GM19238 (cell line): ENCODE results near the gene MSN.
"Not testable (repeated sequence)": the region's sequence is repeated elsewhere in the genome, so short reads cannot be mapped to it uniquely, and the experiment has no call there.

Experiments used
- DNase-seq: peaks from one replicate; pipeline ENCODE4 v3.0.0; 2011; ENCODE audit warnings: low spot score; ENCODE audit not compliant: insufficient read length

Gene MSN

DNA sequence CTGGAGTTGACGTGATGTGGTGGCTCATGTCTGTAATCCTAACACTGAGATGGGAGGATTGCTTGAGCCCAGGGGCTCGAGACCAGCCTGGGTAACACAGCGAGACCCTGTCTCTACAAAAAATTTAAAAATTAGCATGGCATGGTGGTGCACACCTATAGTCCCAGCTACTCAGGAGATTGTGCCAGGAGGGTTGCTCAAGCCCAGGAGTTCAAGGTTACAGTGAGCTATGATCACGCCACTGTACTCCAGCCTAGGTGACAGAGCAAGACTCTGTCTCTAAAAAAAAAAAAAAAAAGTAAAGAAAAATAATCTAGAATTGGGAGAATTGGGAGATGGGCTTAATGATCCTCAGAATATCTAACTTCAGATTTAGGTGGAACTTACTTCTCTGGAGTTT is 51.1 kb downstream of the MSN start:
- DNase-seq, result no peak

DNA sequence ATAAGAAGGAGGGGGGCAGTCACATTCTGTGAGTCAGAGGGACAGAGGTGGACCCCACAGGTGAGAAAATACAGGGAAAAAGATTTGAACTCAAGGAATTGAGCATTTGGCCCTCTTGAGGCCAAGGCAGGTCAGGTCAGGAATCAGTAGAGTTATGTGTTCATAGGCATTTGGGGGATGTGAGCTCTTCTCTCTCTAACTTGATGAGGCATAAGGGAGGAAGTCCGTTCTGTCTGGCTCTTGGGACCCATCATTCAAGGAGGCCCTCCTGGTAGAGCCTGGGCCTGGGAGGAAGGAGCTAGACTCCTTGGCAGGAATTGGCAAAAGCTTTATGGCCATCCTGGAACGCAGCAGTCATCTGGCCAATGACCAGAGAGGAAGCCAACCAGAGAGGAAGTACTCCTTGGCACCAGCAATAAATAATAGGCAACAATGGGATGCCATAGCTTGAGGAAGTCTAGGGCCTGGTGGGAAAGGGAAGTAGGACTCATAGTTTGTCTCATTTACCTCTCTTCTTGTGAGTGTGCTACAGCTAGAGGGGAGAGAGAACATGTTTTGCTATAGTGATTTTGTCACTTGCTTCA is 53.0 kb downstream of the MSN start:
- no peak for DNase-seq

DNA sequence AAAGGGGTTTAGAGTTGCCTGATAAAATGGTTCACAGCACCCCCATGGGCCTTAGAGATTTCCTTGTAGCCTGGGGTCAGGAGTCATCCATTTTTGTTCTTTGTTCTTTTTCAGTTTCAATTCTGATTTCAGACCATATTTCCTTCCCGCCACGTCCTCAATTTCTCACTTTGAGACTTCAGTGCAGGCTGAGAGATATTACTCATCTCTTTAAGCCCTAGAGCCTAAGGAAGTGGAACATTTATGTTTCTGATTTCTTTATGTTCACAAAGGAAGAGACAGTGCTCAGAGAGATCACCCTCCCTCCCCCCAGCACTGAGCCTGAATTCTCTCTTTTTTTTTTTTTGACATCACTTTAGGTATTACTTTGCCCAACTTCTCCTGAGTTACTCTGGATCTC is 56.3 kb downstream of the MSN start:
- no peak for DNase-seq

DNA sequence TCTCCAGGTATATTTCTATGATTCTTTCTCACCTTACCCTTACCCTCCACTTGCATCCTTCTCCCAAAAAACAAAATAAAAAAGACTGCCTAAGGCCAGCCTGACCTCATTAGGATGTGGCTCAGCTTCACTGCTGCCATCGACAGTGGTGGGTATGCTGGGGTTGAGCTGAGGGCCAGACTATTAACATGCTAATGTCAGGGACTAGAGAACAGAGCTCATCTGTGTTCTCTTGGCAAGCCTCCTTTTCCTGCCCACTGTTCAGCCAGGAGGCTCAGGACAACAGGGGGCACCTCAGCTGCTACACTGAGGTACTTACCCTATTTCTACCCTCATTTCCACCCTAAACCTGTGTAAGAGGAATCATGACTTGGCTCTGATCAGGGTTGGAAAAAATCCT is 59.3 kb downstream of the MSN start:
- DNase-seq, result no peak

DNA sequence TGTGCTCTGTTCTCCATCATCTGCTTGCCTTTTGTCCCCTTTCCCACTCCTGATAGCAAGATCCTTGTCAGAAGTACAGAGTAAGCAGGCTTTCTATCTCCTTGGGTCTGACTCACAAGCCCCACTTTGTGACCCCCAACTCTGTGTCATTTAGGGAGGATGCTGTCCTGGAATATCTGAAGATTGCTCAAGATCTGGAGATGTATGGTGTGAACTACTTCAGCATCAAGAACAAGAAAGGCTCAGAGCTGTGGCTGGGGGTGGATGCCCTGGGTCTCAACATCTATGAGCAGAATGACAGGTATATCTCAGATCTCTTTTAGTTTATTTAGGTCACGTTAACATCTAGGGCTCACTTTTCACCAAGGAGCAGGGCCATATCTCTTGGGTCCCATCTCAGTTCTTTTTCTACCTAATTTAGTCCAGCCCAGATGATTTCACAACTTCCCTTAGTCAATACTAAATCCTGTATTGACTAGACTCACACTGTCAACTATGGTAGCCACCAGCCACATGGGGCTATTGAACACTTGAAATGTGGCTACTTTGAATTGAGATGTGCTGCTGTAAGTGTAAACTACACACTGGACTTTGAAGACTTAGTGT is 64.3 kb downstream of the MSN start:
- no peak for DNase-seq

DNA sequence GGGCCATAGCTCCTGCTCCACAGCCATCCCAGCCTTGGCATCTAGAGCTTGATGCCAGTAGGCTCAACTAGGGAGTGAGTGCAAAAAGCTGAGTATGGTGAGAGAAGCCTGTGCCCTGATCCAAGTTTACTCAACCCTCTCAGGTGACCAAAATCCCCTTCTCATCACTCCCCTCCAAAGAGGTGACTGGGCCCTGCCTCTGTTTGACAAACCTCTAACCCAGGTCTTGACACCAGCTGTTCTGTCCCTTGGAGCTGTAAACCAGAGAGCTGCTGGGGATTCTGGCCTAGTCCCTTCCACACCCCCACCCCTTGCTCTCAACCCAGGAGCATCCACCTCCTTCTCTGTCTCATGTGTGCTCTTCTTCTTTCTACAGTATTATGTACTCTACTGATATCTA is 73.5 kb downstream of the MSN start:
- DNase-seq, result no peak

DNA sequence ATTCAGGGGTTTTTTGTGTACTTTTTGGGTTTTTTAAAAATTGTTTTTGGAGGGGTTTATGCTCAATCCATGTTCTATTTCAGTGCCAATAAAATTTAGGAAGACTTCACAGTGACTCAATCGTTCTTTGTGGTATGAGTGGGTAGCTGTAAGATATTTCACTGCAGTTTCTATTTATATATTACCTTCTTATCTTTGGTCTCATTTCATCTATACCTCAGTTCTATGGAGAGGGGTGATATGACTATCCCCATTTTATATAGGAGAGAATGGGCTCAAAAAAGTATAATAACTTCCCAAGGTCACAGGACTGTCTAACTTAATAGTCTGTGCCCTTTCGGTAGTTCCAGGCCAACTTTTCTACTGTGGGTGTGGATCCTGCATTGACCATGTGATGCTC is 74.4 kb downstream of the MSN start:
- DNase-seq, result no peak

DNA sequence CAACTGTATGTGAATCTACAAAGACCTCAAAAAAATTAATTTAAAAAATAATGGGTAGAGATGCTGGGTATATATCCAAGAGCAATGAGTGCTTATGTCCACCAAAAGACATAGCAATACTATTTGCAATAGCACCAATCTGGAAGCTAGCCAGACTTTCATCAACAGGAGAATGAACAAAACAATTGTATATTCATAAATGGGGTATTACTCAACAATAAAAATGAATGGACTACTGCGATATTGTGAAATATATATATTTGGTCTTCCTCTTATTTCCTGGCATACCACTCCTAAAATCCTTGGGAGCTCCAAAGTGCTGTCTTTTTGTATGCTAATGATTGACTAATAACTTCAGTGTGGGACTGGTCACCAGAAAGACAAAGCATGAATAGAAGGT is 77.5 kb downstream of the MSN start:
- DNase-seq, result no peak

DNA sequence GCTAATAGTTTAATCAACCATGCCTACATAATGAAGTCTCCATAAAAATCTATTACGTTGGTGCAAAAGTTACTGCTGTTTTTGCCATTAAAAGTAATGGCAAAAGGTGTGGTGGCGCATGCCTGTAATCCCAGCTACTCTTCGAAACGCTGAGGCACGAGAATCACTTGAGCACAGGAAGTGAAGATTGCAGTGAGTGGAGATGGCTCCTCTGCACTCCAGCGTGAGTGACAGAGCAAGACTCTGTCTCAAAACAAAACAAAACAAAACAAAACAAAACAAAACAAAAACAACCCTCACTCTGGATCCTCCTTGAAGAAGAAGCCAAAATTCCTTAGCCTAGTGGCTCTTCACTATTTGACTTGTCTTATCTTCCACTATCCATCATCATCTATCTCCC is 78.0 kb downstream of the MSN start:
- no peak for DNase-seq

DNA sequence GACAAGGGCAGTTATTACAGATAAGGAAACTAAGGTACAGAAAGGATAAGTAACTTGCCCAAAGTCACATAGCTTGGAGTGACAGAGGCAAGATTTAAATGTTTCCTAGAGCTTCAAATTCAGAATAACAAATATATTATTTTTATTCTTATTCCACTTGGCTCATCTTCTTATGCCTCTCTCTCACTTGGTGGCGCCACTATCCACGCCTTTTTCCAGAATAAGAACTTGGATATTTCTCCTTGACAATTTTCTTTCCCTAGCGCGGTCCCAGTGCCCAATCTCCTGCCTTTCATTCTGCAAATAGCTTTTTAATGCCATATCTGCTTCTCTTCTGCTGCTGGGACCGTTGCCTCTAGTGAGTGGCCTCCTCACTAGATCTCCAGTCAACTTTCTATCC is 78.5 kb downstream of the MSN start:
- no peak for DNase-seq

DNA sequence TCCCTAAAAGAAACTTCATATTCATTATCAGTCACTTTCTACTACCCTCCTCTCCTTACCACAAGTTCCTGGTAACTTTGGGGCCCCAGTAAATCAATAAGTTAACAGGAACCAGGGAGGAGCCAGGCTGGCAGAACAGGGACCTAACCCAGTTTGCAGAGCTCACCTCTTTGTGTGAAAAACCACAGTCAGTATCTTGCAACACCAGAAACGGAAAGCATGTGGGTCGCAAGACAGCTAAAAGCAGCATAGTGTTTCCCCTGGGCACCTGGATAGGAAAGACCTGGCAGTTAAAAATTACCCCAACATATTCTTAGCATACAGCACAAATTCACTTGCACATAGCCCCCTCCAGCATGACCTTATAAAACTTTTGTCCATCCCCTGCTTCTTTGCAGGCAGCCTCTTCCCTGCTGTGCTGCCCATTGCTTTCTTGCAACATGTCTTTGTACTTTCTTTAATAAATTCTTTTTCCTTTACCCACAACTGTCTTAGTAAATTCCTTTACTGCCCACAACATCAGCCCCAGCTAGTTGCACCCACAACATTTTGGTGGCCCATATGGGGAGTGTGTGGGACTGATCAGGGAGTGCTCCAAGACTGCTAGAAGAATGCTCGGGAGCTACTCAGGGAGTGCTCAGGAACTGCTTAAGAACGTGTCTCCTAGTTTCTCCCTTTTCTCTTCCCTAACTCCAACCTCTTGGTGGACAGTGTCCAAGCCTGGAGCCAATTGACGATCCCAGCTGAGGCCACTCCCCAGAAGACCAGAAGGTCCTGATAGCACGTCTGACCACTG is 83.4 kb downstream of the MSN start:
- DNase-seq, result no peak

DNA sequence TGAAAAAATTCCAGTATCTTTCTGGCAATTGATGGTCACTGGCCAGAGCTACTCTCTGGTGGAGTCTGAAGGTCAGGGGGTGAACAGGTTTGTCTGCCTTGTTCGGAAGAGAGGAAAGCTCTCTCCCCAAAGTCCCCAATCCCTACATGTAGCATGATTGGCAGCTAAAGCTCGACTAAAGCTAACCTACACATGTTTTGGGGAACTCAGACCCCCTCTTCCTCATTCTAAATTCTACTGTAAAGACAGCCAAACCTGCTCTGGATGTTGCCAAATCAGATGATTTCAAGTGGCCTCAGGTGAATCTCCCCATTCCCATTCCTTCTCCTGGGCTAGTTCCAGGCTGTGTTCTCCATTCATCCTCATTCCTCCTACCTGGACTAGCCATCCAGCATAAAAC is 84.1 kb downstream of the MSN start:
- no peak for DNase-seq

DNA sequence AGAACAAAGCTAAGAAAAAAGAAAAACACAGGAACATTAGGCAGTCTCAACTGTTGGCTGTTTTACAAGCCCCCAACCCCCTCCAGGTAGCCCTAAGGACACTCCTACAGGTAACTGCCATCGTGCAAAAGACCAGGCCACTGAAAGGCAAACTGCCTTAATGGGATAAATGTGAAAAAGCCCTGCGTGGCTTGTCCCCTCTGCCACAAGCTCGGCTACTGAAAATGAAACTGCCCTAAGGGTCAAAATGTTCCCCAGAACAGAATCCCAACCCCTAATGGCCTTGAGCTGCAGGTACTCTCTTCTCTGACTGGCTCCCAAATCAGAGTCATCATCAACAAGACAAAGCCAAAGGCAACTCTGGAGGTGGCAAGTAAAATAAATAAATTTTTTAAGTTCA is 84.8 kb downstream of the MSN start:
- no peak for DNase-seq

DNA sequence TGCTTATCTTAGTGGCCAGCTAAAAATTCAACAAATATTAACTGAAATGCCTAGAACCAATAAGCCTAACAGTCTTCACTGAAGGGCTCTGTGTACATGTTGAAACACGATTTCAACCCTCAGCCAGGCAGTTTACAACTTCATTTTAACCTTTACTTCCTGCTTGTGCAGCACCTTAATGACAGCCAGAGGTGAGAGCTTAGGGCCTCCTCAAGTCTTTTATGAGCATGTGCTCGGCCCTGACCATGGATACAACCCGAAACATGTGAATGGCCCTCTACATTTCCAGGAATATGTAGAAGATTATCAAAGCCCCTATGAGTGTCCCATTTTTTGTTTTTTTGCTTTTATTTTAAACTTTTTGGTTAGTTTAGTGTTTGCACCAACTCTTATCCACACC is 88.3 kb downstream of the MSN start:
- DNase-seq, result no peak

DNA sequence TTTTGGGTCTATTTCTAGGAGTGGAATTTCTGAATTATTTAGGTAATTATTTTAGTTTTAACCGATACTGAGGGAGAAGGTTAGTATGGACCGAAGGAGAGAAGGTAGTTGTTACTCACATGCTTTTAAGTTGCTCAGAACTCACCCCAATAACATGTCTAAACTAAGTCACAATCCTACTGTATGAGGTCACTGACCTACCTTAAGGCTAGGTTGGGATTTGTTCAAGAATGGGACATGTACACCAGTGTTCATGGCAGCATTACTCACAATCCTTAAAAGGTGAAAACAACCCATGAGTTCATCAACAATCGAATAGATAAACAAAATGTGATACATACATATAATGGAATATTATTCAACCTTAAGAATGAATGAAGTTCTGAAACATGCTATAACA is 90.5 kb downstream of the MSN start:
- no peak for DNase-seq

DNA sequence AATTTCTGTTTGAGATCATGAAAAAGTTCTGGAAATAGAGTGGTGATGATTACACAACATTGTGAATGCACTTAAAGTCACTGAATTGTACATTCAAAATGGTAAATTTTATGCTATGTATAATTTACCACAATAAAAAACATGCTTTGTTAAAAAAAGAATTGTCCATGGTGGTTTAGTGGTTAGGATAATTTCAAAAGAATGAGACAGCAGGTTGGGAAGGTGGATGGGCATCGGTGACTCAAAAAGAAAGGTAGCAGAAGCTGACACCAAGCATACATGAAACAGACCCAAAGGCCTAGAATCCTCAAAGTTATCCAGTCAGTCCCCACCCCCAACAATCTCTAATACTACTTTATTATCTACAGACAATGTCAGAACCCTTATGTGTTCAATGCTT is 91.1 kb downstream of the MSN start:
- DNase-seq, result no peak

DNA sequence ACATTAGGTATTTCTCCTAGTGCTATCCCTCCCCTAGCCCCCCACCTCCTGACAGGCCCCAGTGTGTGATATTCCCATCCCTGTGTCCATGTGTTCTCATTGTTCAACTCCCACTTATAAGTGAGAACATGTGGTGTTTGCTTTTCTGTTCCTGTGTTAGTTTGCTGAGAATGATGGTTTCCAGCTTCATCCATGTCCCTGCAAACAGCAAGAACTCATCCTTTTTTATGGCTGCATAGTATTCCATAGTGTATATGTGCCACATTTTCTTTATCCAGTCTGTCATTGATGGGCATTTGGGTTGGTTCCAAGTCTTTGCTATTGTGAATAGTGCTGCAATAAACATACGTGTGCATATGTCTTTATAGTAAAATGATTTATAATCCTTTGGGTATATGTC is 92.1 kb downstream of the MSN start:
- not testable (repeated sequence) for DNase-seq

DNA sequence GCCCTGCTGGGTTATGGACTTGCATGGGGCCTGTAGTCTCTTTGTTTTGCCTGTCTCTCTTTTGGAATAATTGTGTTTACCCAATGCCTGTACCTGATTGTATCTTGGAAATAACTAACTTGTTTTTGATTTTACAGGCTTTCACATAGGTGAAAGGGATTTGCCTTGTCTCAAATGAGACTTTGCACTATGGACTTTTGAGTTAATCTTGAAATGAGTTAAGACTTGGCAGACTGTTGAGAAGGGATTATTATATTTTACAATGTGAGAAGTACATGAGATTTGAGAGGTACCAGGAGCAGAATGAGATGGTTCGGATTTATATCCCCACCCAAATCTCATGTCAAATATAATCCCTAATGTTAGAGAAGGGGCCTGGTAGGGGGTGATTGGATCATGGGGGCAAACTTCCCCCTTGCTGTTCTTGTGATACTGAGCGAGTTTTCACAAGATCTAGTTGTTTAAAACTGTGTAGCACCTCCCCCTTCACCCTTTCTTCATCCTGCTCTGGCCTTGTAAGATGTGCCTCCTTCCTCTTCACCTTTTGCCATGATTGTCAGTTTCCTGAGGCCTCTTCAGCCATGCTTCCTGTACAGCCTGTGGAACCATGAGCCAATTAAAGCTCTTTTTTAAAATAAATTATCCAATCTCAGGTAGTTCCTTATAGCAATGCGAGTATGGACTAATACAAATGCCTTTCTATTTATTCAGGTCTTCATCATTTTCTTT is 102.3 kb downstream of the MSN start:
- no peak for DNase-seq

DNA sequence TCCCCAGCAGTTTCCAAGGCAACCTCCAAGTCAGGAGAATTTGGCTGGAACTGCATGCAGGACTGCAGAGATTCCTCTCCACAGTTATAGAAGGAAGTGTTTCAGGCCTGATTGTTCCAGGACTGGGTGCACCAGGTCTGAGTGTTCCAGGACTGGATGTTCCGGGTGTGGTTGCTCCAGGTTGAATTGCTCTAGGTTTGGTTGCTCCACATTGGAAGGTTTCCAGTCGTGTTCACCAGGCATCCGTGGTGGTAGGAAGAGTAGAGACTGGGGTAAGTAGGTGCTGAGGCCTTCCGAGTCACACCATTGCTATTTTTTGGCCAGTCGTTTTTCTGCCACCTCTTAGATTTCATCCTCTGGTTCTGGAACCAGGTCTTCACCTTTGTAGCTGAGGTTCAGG is 105.4 kb downstream of the MSN start:
- no peak for DNase-seq

DNA sequence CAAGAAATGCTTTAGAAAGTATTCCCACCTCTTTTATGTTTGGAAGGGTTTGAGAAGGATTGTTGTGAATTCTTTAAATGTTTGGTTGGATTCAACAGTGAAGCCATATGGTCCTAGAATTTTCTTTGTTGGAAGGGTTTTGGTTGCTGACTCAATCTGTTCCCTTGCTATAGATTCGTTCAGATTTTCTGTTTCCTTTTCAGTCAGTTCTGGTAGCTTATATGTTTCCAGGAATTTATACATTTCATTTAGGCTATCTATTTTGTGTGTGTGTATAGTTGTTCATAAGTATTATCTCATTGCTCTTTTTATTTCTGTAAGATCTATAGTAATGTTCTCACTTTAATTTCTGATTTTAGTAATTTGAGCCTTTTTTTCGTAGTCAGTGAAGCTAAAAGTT is 114.4 kb downstream of the MSN start:
- DNase-seq, result no peak

DNA sequence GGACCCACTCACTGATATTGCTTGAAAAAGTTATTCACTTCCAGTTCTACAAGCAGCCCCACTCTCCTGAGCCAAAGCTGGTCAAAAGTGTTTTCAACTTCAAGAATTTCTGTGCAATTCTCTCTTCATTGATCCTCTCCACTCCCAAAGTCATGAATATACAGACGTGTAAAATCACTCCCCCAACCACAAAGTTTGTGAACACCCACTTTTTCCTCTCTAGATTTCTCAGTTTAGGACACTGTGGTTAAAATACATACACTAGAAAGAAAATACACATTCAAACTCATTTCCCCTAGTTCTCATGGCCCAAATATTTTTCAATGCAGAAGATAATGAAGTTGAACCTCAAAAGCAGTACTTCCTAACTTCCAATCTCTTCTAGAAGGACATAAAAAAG is 116.3 kb downstream of the MSN start:
- no peak for DNase-seq
